HL-60 (cell line): ENCODE results near the gene TMPRSS4.
A peak's percentile ranks its signal among the peaks of the same experiment; 100 is the strongest.

Experiments
- DNase-seq, 2 experiments: peaks; one replicate each; pipeline ENCODE4 v3.0.0-alpha.2; 2010 to 2020; ENCODE audit warnings: low read depth in 1 of 2, low spot score in 1 of 2
- H3K27ac ChIP-seq: fragments of 250-450 bp; sonication (Bioruptor Pico); replicated peaks from 2 replicates; pipeline ENCODE4 v1.5.1; 2020; ENCODE audit warnings: mild to moderate bottlenecking, moderate library complexity
- H3K27me3 ChIP-seq: fragments of 250-450 bp; sonication (Bioruptor Pico); 2 replicates; pipeline ENCODE4 v1.5.1; 2021; ENCODE audit warnings: mild to moderate bottlenecking, moderate library complexity; ENCODE audit not compliant: insufficient read depth, poor library complexity, severe bottlenecking
- H3K4me3 ChIP-seq: replicated peaks from 2 replicates; pipeline ENCODE4 v1.5.1; 2011; ENCODE audit warnings: mild to moderate bottlenecking, control low read depth, low read length; ENCODE audit not compliant: insufficient read depth
- GABPA ChIP-seq: IDR thresholded peaks from 2 replicates; pipeline ENCODE4 v1.6.1; 2012; ENCODE audit warnings: low read depth
- POLR2AphosphoS5 ChIP-seq: IDR thresholded peaks from 2 replicates; pipeline ENCODE4 v1.6.1; 2012; ENCODE audit warnings: low read depth
- REST ChIP-seq: IDR thresholded peaks from 2 replicates; pipeline ENCODE4 v1.6.1; 2012; ENCODE audit warnings: low read depth; ENCODE audit not compliant: insufficient replicate concordance
- SPI1 ChIP-seq: IDR thresholded peaks from 2 replicates; pipeline ENCODE4 v1.6.1; 2012; ENCODE audit warnings: low read depth, mild to moderate bottlenecking, borderline replicate concordance
- TF ChIP-seq, protein P1 (sequence below): IDR thresholded peaks from one replicate; pipeline ENCODE4 v1.5.1; 2011; ENCODE audit warnings: low read length, control low read depth, inconsistent platforms; ENCODE audit not compliant: insufficient read depth

The TMPRSS4 gene

DNA sequence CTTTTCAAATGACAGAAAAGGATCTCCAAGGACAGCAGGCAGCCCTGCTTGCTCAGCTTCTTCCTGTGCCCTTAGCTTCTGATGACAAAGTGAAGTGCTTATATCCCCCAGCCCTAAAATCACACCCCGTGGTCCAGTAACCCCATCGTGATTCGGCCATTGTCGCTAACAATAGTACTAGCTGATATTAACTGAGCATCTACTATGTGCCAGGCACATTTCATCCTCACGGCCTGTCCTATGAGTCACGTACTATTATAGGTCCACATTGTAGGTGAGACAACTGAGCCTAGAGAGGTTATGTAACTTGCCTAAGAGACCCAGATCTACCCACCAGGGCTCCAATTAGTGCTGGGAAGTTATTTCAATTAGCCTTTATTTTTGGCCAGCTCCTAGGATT lies 69.7 kb downstream of the TMPRSS4 start:
- Histone ChIP-seq H3K4me3 (no peak overlapping the region), H3K27ac (no peak overlapping the region), H3K27me3 (peaks cover 2% of the 10 kb centered on the region)
- TF ChIP-seq GABPA (no peak), SPI1 (no peak), REST (no peak), POLR2AphosphoS5 (no peak)
- TF ChIP-seq, protein P1, sequence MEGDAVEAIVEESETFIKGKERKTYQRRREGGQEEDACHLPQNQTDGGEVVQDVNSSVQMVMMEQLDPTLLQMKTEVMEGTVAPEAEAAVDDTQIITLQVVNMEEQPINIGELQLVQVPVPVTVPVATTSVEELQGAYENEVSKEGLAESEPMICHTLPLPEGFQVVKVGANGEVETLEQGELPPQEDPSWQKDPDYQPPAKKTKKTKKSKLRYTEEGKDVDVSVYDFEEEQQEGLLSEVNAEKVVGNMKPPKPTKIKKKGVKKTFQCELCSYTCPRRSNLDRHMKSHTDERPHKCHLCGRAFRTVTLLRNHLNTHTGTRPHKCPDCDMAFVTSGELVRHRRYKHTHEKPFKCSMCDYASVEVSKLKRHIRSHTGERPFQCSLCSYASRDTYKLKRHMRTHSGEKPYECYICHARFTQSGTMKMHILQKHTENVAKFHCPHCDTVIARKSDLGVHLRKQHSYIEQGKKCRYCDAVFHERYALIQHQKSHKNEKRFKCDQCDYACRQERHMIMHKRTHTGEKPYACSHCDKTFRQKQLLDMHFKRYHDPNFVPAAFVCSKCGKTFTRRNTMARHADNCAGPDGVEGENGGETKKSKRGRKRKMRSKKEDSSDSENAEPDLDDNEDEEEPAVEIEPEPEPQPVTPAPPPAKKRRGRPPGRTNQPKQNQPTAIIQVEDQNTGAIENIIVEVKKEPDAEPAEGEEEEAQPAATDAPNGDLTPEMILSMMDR, result no peak
- no peak for DNase-seq

DNA sequence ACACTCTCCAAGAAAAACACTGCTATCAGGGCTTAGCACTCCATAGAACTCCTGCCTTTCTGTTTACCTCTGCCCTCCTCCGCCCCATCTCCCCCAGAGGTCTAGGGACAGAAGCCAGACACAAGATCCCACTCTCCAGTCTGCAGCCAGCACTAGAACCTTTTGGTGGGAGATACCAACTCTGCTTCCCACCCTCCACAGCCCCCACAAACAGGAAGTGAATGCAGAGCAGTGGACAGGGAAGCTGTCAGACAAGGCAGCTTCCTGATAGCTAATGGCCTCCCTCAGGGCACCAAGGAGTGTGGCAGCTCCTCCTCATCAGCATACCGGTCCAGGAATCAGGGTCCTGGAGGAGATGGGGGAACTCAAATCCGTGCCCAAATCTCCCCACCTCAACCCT lies 70.6 kb downstream of the TMPRSS4 start:
- Histone ChIP-seq H3K27ac (no peak overlapping the region), H3K27me3 (peaks cover 6% of the 10 kb centered on the region), H3K4me3 (no peak overlapping the region)
- DNase-seq, result peak in 1 of 2 experiments; percentile 25
- no peak for TF ChIP-seq POLR2AphosphoS5
- no peak for TF ChIP-seq REST
- TF ChIP-seq, protein P1, result no peak
- TF ChIP-seq SPI1, result peak; percentile 55; the same call in 1 of the 2 replicates

GRCh38 chr11:118148240-118148639 lies 71.4 kb downstream of the TMPRSS4 start:
- H3K27me3 ChIP-seq, result peaks cover 12% of the 10 kb centered on the region
- DNase-seq, result no peak
- TF ChIP-seq, protein P1, result no peak
- TF ChIP-seq POLR2AphosphoS5, result no peak
- no peak for TF ChIP-seq GABPA
- no peak for TF ChIP-seq SPI1
- no peak for TF ChIP-seq REST
- no peak overlapping the region for H3K27ac ChIP-seq
- no peak overlapping the region for H3K4me3 ChIP-seq
